ENCODE data around the gene RALBP1. TPM values are rescaled to one million over a fixed set of nuclear protein-coding genes. Genes with fewer than 3 reads are reported as not detected.

The RALBP1 gene
- total and polyA plus RNA-seq, 2 of the 8 experiments (the other 6 are each of a cell fraction or from before 2014, with no cell fraction given) = 40.3 to 67.8 TPM

DNA sequence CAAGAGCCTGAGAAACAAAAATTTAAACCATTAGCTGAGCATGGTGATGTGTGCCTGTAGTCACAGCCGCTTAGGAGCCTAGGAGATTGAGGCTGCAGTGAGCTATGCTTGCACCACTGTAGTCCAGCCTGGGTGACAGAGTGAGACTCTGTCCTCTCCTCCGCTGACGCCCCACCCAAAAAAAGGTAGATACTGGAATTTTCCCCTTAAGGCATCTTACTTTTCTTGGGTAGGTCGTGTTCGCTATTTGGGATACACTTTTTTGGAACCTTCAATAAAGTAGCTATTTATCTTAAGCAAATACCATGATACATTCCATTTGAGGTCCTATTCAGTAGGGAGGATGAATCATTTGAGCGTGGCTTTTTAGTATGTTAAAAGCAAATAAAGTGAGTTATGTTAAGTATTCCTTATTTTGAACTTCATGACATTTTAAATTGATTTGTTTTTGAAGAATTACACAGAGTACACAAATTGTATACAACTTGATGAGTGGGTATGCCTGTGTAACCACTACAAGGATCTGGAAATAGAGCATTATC, 38.7 kb downstream of the RALBP1 start:
- DNase-seq (ENCODE audit: low read depth in 1 of 2, low spot score in 2 of 2) (no peak), FAIRE-seq (no peak)
- no peak overlapping the region for H3K9ac ChIP-seq (replicated peaks in 1 of 4; ENCODE audit: extremely low read depth in 1 of 4, low read depth in 3 of 4, low read length in 3 of 4)
- no peaks in the 10 kb centered on the region for H3K9me3 ChIP-seq (ENCODE audit: insufficient read depth in 2 of 2, low read depth in 1 of 2, low read length in 1 of 2)
- H3K4me1 ChIP-seq (replicated peaks in 1 of 4; ENCODE audit: control insufficient read depth in 3 of 4, insufficient read depth in 4 of 4, low read length in 3 of 4) = 0 out of 7 replicates have a peak, but pooled peaks cover 0 to 3% (median 0%) of the 10 kb centered on the region in 4 experiments
- no peak overlapping the region for H2BK12ac ChIP-seq (ENCODE audit: low read depth, low read length)
- no peak overlapping the region for H2AK5ac ChIP-seq (ENCODE audit: low read depth, low read length)
- CTCF ChIA-PET (ENCODE audit: partially characterized antibody) = interaction anchor here (0.6 to 1.7 kb wide), 12 partner anchors 9 to 533 kb away, joined by 3 to 6 read pairs (median 4); no protein-coding TSS in a partner anchor
- no peak overlapping the region for H2AFZ ChIP-seq (ENCODE audit: low read length)
- H3K14ac ChIP-seq (ENCODE audit: insufficient read length) = no peak overlapping the region
- POLR2A ChIA-PET (ENCODE audit: partially characterized antibody) = no interaction called here
- no peak overlapping the region for H3K27ac ChIP-seq (ENCODE audit: low read depth, low read length)
- peaks cover 0 to 2% of the 10 kb centered on the region in 2 experiments for H4K20me1 ChIP-seq (replicated peaks in 1 of 2; ENCODE audit: control insufficient read depth in 1 of 2, insufficient read depth in 2 of 2, low read length in 2 of 2)
- H3K56ac ChIP-seq (replicated peaks; ENCODE audit: insufficient read length, low read depth, low read length) = no peak overlapping the region
- no peak overlapping the region for H2BK15ac ChIP-seq (ENCODE audit: low read length)
- H2BK20ac ChIP-seq (ENCODE audit: low read length) = no peak overlapping the region
- no peak overlapping the region for H3K18ac ChIP-seq (ENCODE audit: extremely low read depth, low read length)
- H3K23me2 ChIP-seq (ENCODE audit: low read depth, low read length) = no peaks in the 10 kb centered on the region
- WGBS, 2 experiments (ENCODE audit: extremely low coverage in 1 of 2, insufficient coverage in 1 of 2, insufficient read length in 1 of 2, insufficient replicate concordance in 2 of 2, low coverage in 1 of 2, low lambda C conversion rate in 2 of 2, missing lambda C conversion rate in 1 of 2) = 96% methylated on average over 6 of the region's 6 CpGs; no CpG with 5 or more reads in 1 of the 2 experiments
- H4K91ac ChIP-seq (replicated peaks; ENCODE audit: insufficient read length, low read length) = no peak overlapping the region
- peaks cover 3 to 15% (median 6%) of the 10 kb centered on the region in 4 experiments; a peak in 7 of 8 replicates for H3K36me3 ChIP-seq (ENCODE audit: control insufficient read depth in 2 of 4, insufficient read depth in 4 of 4, low read length in 3 of 4)
- H3K79me2 ChIP-seq (ENCODE audit: control insufficient read depth in 1 of 2, insufficient read depth in 2 of 2, low read length in 2 of 2) = peaks cover 0 to 23% of the 10 kb centered on the region in 2 experiments; a peak in 2 of 4 replicates
- no peaks in the 10 kb centered on the region for H3K79me1 ChIP-seq (ENCODE audit: low read depth, low read length)
- no peak overlapping the region for H2BK120ac ChIP-seq (replicated peaks; ENCODE audit: low read depth, low read length)
- no peak overlapping the region for H3K4me2 ChIP-seq (ENCODE audit: insufficient read depth in 1 of 2, low read depth in 2 of 2, low read length in 2 of 2)
- no peak overlapping the region for H4K5ac ChIP-seq (ENCODE audit: insufficient read length, low read depth, low read length)
- no peaks in the 10 kb centered on the region for H3K27me3 ChIP-seq (replicated peaks in 1 of 4; ENCODE audit: control insufficient read depth in 3 of 4, extremely low read depth in 1 of 4, insufficient read depth in 3 of 4, low read length in 3 of 4)
- no peak overlapping the region for H2BK5ac ChIP-seq (ENCODE audit: low read depth, low read length)
- no peak overlapping the region for H3K4me3 ChIP-seq (ENCODE audit: extremely low read depth in 1 of 4, insufficient read depth in 2 of 4, low read depth in 3 of 4, low read length in 4 of 4)
- H4K8ac ChIP-seq (ENCODE audit: extremely low read depth, insufficient read depth, low read length) = no peak overlapping the region
- H3K23ac ChIP-seq (ENCODE audit: insufficient read length) = no peak overlapping the region
- H3K4ac ChIP-seq (replicated peaks; ENCODE audit: insufficient read length, low read depth, low read length) = no peak overlapping the region
- no peak for TF ChIP-seq SP2 (IDR thresholded peaks at IDR 0.05; ENCODE audit: low read length)
- TF ChIP-seq FOSL1 (IDR thresholded peaks at IDR 0.05; ENCODE audit: insufficient read depth, low read depth, low read length) = no peak
- TF ChIP-seq EGR1 (IDR thresholded peaks at IDR 0.05; ENCODE audit: borderline replicate concordance, low read depth, low read length) = no peak
- TF ChIP-seq, protein P1, sequence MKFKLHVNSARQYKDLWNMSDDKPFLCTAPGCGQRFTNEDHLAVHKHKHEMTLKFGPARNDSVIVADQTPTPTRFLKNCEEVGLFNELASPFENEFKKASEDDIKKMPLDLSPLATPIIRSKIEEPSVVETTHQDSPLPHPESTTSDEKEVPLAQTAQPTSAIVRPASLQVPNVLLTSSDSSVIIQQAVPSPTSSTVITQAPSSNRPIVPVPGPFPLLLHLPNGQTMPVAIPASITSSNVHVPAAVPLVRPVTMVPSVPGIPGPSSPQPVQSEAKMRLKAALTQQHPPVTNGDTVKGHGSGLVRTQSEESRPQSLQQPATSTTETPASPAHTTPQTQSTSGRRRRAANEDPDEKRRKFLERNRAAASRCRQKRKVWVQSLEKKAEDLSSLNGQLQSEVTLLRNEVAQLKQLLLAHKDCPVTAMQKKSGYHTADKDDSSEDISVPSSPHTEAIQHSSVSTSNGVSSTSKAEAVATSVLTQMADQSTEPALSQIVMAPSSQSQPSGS (IDR thresholded peaks at IDR 0.05; ENCODE audit: low read length) = no peak
- TF ChIP-seq KDM1A (IDR thresholded peaks at IDR 0.05; ENCODE audit: borderline replicate concordance, low read length) = no peak
- TF ChIP-seq, protein P2, sequence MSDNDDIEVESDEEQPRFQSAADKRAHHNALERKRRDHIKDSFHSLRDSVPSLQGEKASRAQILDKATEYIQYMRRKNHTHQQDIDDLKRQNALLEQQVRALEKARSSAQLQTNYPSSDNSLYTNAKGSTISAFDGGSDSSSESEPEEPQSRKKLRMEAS (IDR thresholded peaks at IDR 0.05) = no peak
- no peak for TF ChIP-seq POLR2AphosphoS5 (IDR thresholded peaks at IDR 0.05; ENCODE audit: low read depth, low read length)
- no peak for TF ChIP-seq SP1 (IDR thresholded peaks at IDR 0.05; ENCODE audit: low read depth, low read length)
- TF ChIP-seq TBP (IDR thresholded peaks at IDR 0.05; ENCODE audit: low read depth, low read length) = no peak
- TF ChIP-seq HDAC2 (IDR thresholded peaks at IDR 0.05; ENCODE audit: borderline replicate concordance in 1 of 2, low read depth in 2 of 2, low read length in 2 of 2) = no peak
- TF ChIP-seq, protein P3, sequence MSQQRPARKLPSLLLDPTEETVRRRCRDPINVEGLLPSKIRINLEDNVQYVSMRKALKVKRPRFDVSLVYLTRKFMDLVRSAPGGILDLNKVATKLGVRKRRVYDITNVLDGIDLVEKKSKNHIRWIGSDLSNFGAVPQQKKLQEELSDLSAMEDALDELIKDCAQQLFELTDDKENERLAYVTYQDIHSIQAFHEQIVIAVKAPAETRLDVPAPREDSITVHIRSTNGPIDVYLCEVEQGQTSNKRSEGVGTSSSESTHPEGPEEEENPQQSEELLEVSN (IDR thresholded peaks at IDR 0.05) = no peak

Measured in H1 (cell line).